ENCODE results near the gene MUC4.

Gene MUC4

DNA sequence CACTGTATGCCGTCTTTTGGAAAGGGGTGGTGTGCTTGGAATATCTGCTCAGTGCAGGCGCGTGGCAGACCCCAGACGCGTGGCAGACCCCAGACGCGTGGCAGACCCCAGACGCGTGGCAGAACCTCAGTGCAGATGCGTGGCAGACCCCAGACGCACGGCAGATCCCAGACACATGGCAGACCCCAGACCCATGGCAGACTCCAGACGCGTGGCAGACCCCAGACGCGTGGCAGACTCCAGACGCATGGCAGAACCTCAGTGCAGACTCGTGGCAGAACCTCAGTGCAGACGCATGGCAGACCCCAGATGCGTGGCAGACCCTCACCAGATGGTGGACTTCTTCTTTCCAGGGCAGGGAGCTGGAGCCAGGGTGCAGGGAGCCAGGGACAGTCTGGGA, 637 bp upstream of the MUC4 start:
- Histone ChIP-seq H3K27ac (ENCODE audit: low read depth, low read length) (no peak overlapping the region), H3K9me3 (ENCODE audit: control insufficient read depth, insufficient read depth, low read length) (no peaks in the 10 kb centered on the region), H3F3A (ENCODE audit: control insufficient read depth, insufficient read depth) (no peaks in the 10 kb centered on the region), H3K9me2 (replicated peaks; ENCODE audit: control insufficient read depth, low read length) (no peaks in the 10 kb centered on the region), H3K4me3 (ENCODE audit: low read length) (no peak overlapping the region), H3K27me3 (ENCODE audit: control insufficient read depth, low read length) (no peaks in the 10 kb centered on the region), H3K4me1 (ENCODE audit: control insufficient read depth, low read length) (no peaks in the 10 kb centered on the region), H4K20me1 (ENCODE audit: control insufficient read depth, insufficient read depth, low read depth, low read length) (no peaks in the 10 kb centered on the region), H3K79me2 (ENCODE audit: control insufficient read depth, low read length) (no peaks in the 10 kb centered on the region), H3K36me3 (ENCODE audit: control insufficient read depth, low read length) (no peaks in the 10 kb centered on the region), H3K4me2 (ENCODE audit: low read length) (no peak overlapping the region)
- TF ChIP-seq, protein P1, sequence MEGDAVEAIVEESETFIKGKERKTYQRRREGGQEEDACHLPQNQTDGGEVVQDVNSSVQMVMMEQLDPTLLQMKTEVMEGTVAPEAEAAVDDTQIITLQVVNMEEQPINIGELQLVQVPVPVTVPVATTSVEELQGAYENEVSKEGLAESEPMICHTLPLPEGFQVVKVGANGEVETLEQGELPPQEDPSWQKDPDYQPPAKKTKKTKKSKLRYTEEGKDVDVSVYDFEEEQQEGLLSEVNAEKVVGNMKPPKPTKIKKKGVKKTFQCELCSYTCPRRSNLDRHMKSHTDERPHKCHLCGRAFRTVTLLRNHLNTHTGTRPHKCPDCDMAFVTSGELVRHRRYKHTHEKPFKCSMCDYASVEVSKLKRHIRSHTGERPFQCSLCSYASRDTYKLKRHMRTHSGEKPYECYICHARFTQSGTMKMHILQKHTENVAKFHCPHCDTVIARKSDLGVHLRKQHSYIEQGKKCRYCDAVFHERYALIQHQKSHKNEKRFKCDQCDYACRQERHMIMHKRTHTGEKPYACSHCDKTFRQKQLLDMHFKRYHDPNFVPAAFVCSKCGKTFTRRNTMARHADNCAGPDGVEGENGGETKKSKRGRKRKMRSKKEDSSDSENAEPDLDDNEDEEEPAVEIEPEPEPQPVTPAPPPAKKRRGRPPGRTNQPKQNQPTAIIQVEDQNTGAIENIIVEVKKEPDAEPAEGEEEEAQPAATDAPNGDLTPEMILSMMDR (IDR thresholded peaks at IDR 0.05; ENCODE audit: low read depth, low read length, poor library complexity, severe bottlenecking) = no peak
- no peak for TF ChIP-seq EZH2phosphoT487 (IDR thresholded peaks at IDR 0.05; ENCODE audit: borderline replicate concordance, low read length)

GRCh38 chr3:195810455-195810845, 1.3 kb downstream of the MUC4 start:
- Histone ChIP-seq H3K79me2 (ENCODE audit: control insufficient read depth, low read length) (no peaks in the 10 kb centered on the region), H3K4me3 (ENCODE audit: low read length) (no peak overlapping the region), H3K9me3 (ENCODE audit: control insufficient read depth, insufficient read depth, low read length) (no peaks in the 10 kb centered on the region), H3K27me3 (ENCODE audit: control insufficient read depth, low read length) (no peaks in the 10 kb centered on the region), H3K27ac (ENCODE audit: low read depth, low read length) (no peak overlapping the region), H3K4me2 (ENCODE audit: low read length) (no peak overlapping the region), H3K9me2 (replicated peaks; ENCODE audit: control insufficient read depth, low read length) (no peaks in the 10 kb centered on the region), H4K20me1 (ENCODE audit: control insufficient read depth, insufficient read depth, low read depth, low read length) (no peaks in the 10 kb centered on the region), H3K36me3 (ENCODE audit: control insufficient read depth, low read length) (no peaks in the 10 kb centered on the region), H3K4me1 (ENCODE audit: control insufficient read depth, low read length) (no peaks in the 10 kb centered on the region), H3F3A (ENCODE audit: control insufficient read depth, insufficient read depth) (no peaks in the 10 kb centered on the region)
- TF ChIP-seq, protein P1 (IDR thresholded peaks at IDR 0.05; ENCODE audit: low read depth, low read length, poor library complexity, severe bottlenecking) = no peak

- Histone ChIP-seq H3K27ac (ENCODE audit: low read depth, low read length) (no peak overlapping the region), H3K79me2 (ENCODE audit: control insufficient read depth, low read length) (no peaks in the 10 kb centered on the region), H3K9me3 (ENCODE audit: control insufficient read depth, insufficient read depth, low read length) (no peaks in the 10 kb centered on the region), H3K4me3 (ENCODE audit: low read length) (no peak overlapping the region), H3K36me3 (ENCODE audit: control insufficient read depth, low read length) (no peaks in the 10 kb centered on the region), H4K20me1 (ENCODE audit: control insufficient read depth, insufficient read depth, low read depth, low read length) (no peaks in the 10 kb centered on the region), H3K4me2 (ENCODE audit: low read length) (no peak overlapping the region), H3F3A (ENCODE audit: control insufficient read depth, insufficient read depth) (no peaks in the 10 kb centered on the region), H3K9me2 (replicated peaks; ENCODE audit: control insufficient read depth, low read length) (no peaks in the 10 kb centered on the region), H3K4me1 (ENCODE audit: control insufficient read depth, low read length) (no peaks in the 10 kb centered on the region), H3K27me3 (ENCODE audit: control insufficient read depth, low read length) (no peaks in the 10 kb centered on the region)
- TF ChIP-seq EZH2phosphoT487 (IDR thresholded peaks at IDR 0.05; ENCODE audit: borderline replicate concordance, low read length) = no peak
- TF ChIP-seq, protein P1 (IDR thresholded peaks at IDR 0.05; ENCODE audit: low read depth, low read length, poor library complexity, severe bottlenecking) = no peak
Measured at GRCh38 chr3:195809796-195810454, 1.8 kb downstream of the MUC4 start.
